Measurements from ENCODE around the gene FOS. TPM values are rescaled to one million over a fixed set of nuclear protein-coding genes. Genes with fewer than 3 reads are reported as not detected.

Gene FOS
- total and polyA plus RNA-seq, 2 of the 13 experiments (the other 11 are each of a cell fraction or from before 2014, with no cell fraction given) = 15.9 to 24.2 TPM

- TF ChIP-seq DZIP1 (CRISPR knock-in tag; IDR thresholded peaks at IDR 0.05) (0 out of 2 replicates have a peak, but pooled peaks have one; percentile 36), ZNF281 (CRISPR knock-in tag; IDR thresholded peaks at IDR 0.05; ENCODE audit: borderline replicate concordance) (peak; percentile 93), SRF (IDR thresholded peaks at IDR 0.05; ENCODE audit: low read depth, low read length) (peak; percentile 99), SPEN (CRISPR knock-in tag; IDR thresholded peaks at IDR 0.05; ENCODE audit: low read depth) (peak; percentile 58), ZNF224 (CRISPR knock-in tag; IDR thresholded peaks at IDR 0.05) (peak; percentile 81; the same call in 1 of the 2 replicates), ZEB1 (IDR thresholded peaks at IDR 0.05; ENCODE audit: insufficient replicate concordance, low read depth) (peak; percentile 34), TRIM24 (CRISPR knock-in tag; IDR thresholded peaks at IDR 0.05) (no peak), YEATS4 (CRISPR knock-in tag; IDR thresholded peaks at IDR 0.05; ENCODE audit: borderline replicate concordance) (peak; percentile 46; the same call in 1 of the 2 replicates), ONECUT2 (CRISPR knock-in tag; IDR thresholded peaks at IDR 0.05) (no peak), AGO2 (optimal IDR thresholded peaks at IDR 0.05; ENCODE audit: low read depth, low read length) (peak; percentile 81), HMG20B (CRISPR knock-in tag; conservative IDR thresholded peaks at IDR 0.05) (no peak), ZNF746 (CRISPR knock-in tag; IDR thresholded peaks at IDR 0.05) (0 out of 2 replicates have a peak, but pooled peaks have one; percentile 54)
- TF ChIP-seq, protein P1, sequence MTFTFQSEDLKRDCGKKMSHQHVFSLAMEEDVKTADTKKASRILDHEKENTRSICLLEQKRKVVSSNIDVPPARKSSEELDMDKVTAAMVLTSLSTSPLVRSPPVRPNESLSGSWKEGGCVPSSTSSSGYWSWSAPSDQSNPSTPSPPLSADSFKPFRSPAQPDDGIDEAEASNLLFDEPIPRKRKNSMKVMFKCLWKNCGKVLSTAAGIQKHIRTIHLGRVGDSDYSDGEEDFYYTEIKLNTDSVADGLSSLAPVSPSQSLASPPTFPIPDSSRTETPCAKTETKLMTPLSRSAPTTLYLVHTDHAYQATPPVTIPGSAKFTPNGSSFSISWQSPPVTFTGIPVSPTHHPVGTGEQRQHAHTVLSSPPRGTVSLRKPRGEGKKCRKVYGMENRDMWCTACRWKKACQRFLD (CRISPR knock-in tag; IDR thresholded peaks at IDR 0.05; ENCODE audit: borderline replicate concordance) = peak; percentile 80
- TF ChIP-seq, protein P2, sequence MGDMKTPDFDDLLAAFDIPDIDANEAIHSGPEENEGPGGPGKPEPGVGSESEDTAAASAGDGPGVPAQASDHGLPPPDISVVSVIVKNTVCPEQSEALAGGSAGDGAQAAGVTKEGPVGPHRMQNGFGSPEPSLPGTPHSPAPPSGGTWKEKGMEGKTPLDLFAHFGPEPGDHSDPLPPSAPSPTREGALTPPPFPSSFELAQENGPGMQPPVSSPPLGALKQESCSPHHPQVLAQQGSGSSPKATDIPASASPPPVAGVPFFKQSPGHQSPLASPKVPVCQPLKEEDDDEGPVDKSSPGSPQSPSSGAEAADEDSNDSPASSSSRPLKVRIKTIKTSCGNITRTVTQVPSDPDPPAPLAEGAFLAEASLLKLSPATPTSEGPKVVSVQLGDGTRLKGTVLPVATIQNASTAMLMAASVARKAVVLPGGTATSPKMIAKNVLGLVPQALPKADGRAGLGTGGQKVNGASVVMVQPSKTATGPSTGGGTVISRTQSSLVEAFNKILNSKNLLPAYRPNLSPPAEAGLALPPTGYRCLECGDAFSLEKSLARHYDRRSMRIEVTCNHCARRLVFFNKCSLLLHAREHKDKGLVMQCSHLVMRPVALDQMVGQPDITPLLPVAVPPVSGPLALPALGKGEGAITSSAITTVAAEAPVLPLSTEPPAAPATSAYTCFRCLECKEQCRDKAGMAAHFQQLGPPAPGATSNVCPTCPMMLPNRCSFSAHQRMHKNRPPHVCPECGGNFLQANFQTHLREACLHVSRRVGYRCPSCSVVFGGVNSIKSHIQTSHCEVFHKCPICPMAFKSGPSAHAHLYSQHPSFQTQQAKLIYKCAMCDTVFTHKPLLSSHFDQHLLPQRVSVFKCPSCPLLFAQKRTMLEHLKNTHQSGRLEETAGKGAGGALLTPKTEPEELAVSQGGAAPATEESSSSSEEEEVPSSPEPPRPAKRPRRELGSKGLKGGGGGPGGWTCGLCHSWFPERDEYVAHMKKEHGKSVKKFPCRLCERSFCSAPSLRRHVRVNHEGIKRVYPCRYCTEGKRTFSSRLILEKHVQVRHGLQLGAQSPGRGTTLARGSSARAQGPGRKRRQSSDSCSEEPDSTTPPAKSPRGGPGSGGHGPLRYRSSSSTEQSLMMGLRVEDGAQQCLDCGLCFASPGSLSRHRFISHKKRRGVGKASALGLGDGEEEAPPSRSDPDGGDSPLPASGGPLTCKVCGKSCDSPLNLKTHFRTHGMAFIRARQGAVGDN (CRISPR knock-in tag; IDR thresholded peaks at IDR 0.05) = peak; percentile 83
- TF ChIP-seq, protein P3, sequence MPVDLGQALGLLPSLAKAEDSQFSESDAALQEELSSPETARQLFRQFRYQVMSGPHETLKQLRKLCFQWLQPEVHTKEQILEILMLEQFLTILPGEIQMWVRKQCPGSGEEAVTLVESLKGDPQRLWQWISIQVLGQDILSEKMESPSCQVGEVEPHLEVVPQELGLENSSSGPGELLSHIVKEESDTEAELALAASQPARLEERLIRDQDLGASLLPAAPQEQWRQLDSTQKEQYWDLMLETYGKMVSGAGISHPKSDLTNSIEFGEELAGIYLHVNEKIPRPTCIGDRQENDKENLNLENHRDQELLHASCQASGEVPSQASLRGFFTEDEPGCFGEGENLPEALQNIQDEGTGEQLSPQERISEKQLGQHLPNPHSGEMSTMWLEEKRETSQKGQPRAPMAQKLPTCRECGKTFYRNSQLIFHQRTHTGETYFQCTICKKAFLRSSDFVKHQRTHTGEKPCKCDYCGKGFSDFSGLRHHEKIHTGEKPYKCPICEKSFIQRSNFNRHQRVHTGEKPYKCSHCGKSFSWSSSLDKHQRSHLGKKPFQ (CRISPR knock-in tag; IDR thresholded peaks at IDR 0.05; ENCODE audit: insufficient replicate concordance) = peak; percentile 56
These were observed at the start of gene FOS (continued) for GRCh38 chr14:75278422-75279152.
